ENCODE data around the gene GBE1.

GBE1 gene

GRCh38 chr3:81462921-81463320 is 298.5 kb downstream of the GBE1 start:
- DNase-seq, result no peak

GRCh38 chr3:81459733-81460132 is 301.7 kb downstream of the GBE1 start:
- DNase-seq, result no peak

GRCh38 chr3:81452418-81452817 is 309.0 kb downstream of the GBE1 start:
- DNase-seq, result no peak

- no peak for DNase-seq
These were observed 309.8 kb downstream of the GBE1 start for GRCh38 chr3:81451611-81452010.

- DNase-seq, result no peak
These were observed 310.3 kb downstream of the GBE1 start for GRCh38 chr3:81451140-81451539.

- no peak for DNase-seq
These were observed 314.6 kb downstream of the GBE1 start for GRCh38 chr3:81446806-81447205.

- no peak for DNase-seq
These were observed 315.7 kb downstream of the GBE1 start for GRCh38 chr3:81445712-81446111.

GRCh38 chr3:81444817-81445460 is 316.5 kb downstream of the GBE1 start:
- no peak for DNase-seq

GRCh38 chr3:81443958-81444357 is 317.5 kb downstream of the GBE1 start:
- no peak for DNase-seq

- DNase-seq, result no peak
These were observed 318.0 kb downstream of the GBE1 start for GRCh38 chr3:81443457-81443782.

- DNase-seq, result no peak
These were observed 318.5 kb downstream of the GBE1 start for GRCh38 chr3:81442758-81443456.

GRCh38 chr3:81440661-81441060 is 320.8 kb downstream of the GBE1 start:
- no peak for DNase-seq

Measured in NCI-H2081 treated with DMSO at 0.1 percent for 48 hours (cell line).